GM12878 (cell line): ENCODE results near the gene INPP5D.

ENCODE experiments used
- EZH2 ChIP-seq: IDR thresholded peaks from 2 replicates; pipeline ENCODE4 v1.6.1; 2012; ENCODE audit warnings: low read depth, mild to moderate bottlenecking, control low read depth, inconsistent platforms, low read length, borderline replicate concordance; ENCODE audit not compliant: control insufficient read depth
- POLR2AphosphoS5 ChIP-seq: IDR thresholded peaks from 2 replicates; pipeline ENCODE4 v1.6.1; 2011; ENCODE audit warnings: mild to moderate bottlenecking, low read length, inconsistent platforms
- RAD21 ChIP-seq: IDR thresholded peaks from 2 replicates; pipeline ENCODE4 v1.6.1; 2011; ENCODE audit warnings: mild to moderate bottlenecking, low read depth, low read length, moderate library complexity; ENCODE audit not compliant: insufficient read depth
- SIX5 ChIP-seq: IDR thresholded peaks from 2 replicates; pipeline ENCODE4 v1.6.1; 2011; ENCODE audit warnings: mild to moderate bottlenecking, low read depth, low read length, moderate library complexity; ENCODE audit not compliant: severe bottlenecking
- SUPT20H ChIP-seq: IDR thresholded peaks from 2 replicates; pipeline ENCODE4 v1.6.1; 2011; ENCODE audit warnings: low read depth, mild to moderate bottlenecking, low read length, moderate library complexity, borderline replicate concordance; ENCODE audit not compliant: control insufficient read depth
- ZNF217 ChIP-seq: fragments of 450-650 bp; IDR thresholded peaks from 2 replicates; pipeline ENCODE4 v1.6.1; 2017; ENCODE audit warnings: antibody characterized with exemption, mild to moderate bottlenecking
- TF ChIP-seq, protein P1 (sequence below), 3 experiments: IDR thresholded peaks in 2 of 3; conservative IDR thresholded peaks in 1 of 3; 2 replicates each; pipeline ENCODE4 v1.5.1; 2011; ENCODE audit warnings: low read depth in 3 of 3, low read length in 3 of 3, mild to moderate bottlenecking in 3 of 3, control low read depth in 2 of 3, moderate library complexity in 2 of 3, inconsistent platforms in 1 of 3, mixed read lengths in 1 of 3; ENCODE audit not compliant: control insufficient read depth in 2 of 3, insufficient read depth in 1 of 3; ENCODE audit errors: extremely low read depth in 1 of 3
- TF ChIP-seq, protein P2 (sequence below): IDR thresholded peaks from 2 replicates; pipeline ENCODE4 v1.6.1; 2012; ENCODE audit warnings: low read length, inconsistent platforms
- TF ChIP-seq, protein P3 (sequence below): fragments of 450-650 bp; IDR thresholded peaks from 2 replicates; pipeline ENCODE4 v1.6.1; 2017; ENCODE audit warnings: antibody characterized with exemption, mild to moderate bottlenecking, moderate library complexity
- TF ChIP-seq, protein P4 (sequence below): fragments of 150-350 bp; IDR thresholded peaks from 2 replicates; pipeline ENCODE4 v1.6.1; 2016; ENCODE audit warnings: low read depth, low read length
- TF ChIP-seq, protein P5 (sequence below): IDR thresholded peaks from 2 replicates; pipeline ENCODE4 v1.6.1; 2012; ENCODE audit warnings: low read depth, low read length, improper control_type of control experiment

DNA sequence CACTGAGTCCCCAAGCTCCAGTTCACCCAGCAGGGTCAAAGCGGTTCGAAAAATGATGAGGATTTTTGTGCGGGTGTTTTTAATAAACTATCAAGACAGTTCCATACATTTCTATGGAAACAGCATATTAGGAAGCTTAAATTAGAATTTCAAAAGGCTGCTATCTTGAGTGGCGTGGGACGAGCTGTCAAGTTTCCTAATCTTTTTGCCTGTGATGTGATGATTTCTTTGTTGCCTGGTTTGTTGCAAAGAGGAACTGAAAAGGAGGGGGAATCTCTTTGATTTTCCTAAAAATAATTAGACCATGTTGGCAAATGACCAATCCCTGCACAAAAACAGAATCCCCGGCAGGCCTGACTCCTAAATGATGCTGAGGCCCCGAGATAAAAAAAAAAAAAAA, 125.2 kb downstream of the INPP5D start:
- TF ChIP-seq EZH2 (no peak), ZNF217 (no peak), RAD21 (no peak), POLR2AphosphoS5 (no peak), SIX5 (no peak), SUPT20H (no peak)
- TF ChIP-seq, protein P1, sequence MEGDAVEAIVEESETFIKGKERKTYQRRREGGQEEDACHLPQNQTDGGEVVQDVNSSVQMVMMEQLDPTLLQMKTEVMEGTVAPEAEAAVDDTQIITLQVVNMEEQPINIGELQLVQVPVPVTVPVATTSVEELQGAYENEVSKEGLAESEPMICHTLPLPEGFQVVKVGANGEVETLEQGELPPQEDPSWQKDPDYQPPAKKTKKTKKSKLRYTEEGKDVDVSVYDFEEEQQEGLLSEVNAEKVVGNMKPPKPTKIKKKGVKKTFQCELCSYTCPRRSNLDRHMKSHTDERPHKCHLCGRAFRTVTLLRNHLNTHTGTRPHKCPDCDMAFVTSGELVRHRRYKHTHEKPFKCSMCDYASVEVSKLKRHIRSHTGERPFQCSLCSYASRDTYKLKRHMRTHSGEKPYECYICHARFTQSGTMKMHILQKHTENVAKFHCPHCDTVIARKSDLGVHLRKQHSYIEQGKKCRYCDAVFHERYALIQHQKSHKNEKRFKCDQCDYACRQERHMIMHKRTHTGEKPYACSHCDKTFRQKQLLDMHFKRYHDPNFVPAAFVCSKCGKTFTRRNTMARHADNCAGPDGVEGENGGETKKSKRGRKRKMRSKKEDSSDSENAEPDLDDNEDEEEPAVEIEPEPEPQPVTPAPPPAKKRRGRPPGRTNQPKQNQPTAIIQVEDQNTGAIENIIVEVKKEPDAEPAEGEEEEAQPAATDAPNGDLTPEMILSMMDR (IDR thresholded peaks at IDR 0.05 in 2 of 3, conservative IDR thresholded peaks at IDR 0.05 in 1 of 3; ENCODE audit: control insufficient read depth in 2 of 3, extremely low read depth in 1 of 3, insufficient read depth in 1 of 3, low read depth in 3 of 3, low read length in 3 of 3), result no peak
- TF ChIP-seq, protein P2, sequence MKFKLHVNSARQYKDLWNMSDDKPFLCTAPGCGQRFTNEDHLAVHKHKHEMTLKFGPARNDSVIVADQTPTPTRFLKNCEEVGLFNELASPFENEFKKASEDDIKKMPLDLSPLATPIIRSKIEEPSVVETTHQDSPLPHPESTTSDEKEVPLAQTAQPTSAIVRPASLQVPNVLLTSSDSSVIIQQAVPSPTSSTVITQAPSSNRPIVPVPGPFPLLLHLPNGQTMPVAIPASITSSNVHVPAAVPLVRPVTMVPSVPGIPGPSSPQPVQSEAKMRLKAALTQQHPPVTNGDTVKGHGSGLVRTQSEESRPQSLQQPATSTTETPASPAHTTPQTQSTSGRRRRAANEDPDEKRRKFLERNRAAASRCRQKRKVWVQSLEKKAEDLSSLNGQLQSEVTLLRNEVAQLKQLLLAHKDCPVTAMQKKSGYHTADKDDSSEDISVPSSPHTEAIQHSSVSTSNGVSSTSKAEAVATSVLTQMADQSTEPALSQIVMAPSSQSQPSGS, result no peak
- TF ChIP-seq, protein P3, sequence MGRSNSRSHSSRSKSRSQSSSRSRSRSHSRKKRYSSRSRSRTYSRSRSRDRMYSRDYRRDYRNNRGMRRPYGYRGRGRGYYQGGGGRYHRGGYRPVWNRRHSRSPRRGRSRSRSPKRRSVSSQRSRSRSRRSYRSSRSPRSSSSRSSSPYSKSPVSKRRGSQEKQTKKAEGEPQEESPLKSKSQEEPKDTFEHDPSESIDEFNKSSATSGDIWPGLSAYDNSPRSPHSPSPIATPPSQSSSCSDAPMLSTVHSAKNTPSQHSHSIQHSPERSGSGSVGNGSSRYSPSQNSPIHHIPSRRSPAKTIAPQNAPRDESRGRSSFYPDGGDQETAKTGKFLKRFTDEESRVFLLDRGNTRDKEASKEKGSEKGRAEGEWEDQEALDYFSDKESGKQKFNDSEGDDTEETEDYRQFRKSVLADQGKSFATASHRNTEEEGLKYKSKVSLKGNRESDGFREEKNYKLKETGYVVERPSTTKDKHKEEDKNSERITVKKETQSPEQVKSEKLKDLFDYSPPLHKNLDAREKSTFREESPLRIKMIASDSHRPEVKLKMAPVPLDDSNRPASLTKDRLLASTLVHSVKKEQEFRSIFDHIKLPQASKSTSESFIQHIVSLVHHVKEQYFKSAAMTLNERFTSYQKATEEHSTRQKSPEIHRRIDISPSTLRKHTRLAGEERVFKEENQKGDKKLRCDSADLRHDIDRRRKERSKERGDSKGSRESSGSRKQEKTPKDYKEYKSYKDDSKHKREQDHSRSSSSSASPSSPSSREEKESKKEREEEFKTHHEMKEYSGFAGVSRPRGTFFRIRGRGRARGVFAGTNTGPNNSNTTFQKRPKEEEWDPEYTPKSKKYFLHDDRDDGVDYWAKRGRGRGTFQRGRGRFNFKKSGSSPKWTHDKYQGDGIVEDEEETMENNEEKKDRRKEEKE, result no peak
- TF ChIP-seq, protein P4, sequence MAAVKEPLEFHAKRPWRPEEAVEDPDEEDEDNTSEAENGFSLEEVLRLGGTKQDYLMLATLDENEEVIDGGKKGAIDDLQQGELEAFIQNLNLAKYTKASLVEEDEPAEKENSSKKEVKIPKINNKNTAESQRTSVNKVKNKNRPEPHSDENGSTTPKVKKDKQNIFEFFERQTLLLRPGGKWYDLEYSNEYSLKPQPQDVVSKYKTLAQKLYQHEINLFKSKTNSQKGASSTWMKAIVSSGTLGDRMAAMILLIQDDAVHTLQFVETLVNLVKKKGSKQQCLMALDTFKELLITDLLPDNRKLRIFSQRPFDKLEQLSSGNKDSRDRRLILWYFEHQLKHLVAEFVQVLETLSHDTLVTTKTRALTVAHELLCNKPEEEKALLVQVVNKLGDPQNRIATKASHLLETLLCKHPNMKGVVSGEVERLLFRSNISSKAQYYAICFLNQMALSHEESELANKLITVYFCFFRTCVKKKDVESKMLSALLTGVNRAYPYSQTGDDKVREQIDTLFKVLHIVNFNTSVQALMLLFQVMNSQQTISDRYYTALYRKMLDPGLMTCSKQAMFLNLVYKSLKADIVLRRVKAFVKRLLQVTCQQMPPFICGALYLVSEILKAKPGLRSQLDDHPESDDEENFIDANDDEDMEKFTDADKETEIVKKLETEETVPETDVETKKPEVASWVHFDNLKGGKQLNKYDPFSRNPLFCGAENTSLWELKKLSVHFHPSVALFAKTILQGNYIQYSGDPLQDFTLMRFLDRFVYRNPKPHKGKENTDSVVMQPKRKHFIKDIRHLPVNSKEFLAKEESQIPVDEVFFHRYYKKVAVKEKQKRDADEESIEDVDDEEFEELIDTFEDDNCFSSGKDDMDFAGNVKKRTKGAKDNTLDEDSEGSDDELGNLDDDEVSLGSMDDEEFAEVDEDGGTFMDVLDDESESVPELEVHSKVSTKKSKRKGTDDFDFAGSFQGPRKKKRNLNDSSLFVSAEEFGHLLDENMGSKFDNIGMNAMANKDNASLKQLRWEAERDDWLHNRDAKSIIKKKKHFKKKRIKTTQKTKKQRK, result no peak
- TF ChIP-seq, protein P5, sequence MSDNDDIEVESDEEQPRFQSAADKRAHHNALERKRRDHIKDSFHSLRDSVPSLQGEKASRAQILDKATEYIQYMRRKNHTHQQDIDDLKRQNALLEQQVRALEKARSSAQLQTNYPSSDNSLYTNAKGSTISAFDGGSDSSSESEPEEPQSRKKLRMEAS, result no peak
